K562 (cell line): Measurements from ENCODE around the gene SLC15A5. TPM values are rescaled to one million over a fixed set of nuclear protein-coding genes. Genes with fewer than 3 reads are reported as not detected.

Source experiments
- ATAC-seq: fragments of 200-7000 bp; cut with Tn5 transposase; 3 replicates; pipeline ENCODE4 v1.9.1; 2020; ENCODE audit warnings: moderate library complexity
- BruUV-seq: library from RNA; stranded (reverse); fragments of 400-500 nt; replicated peaks from 2 replicates; lab custom pipeline; 2021; lab: Mats Ljungman, UMichigan
- CTCF ChIA-PET: fragments of 300-600 bp; formaldehyde crosslinking; extraction: SDS; loops from one replicate; lab custom pipeline; 2021; ENCODE audit warnings: low intra/inter-chr PET ratio; lab: Yijun Ruan, JAX
- POLR2A ChIA-PET: fragments of 300-600, 350-650 bp; sonication (Branson Sonifier 250); formaldehyde crosslinking; extraction: SDS; loops from one replicate; lab custom pipeline; 2021; ENCODE audit warnings: antibody characterized with exemption, inconsistent platforms; lab: Yijun Ruan, JAX
- DNase-seq, 4 experiments: peaks; one replicate each; pipeline versions ENCODE4 v3.0.0 to v3.0.0-alpha.2; 2011 to 2018; ENCODE audit warnings: low spot score in 3 of 4, mixed read lengths in 3 of 4; ENCODE audit errors: extremely low read depth in 1 of 4
- FAIRE-seq: peaks from 2 replicates; lab custom pipeline; 2011; peaks lifted over from hg19 to GRCh38; lab: Jason Lieb, UNC
- H2AFZ ChIP-seq: 2 replicates; pipeline ENCODE4 v1.6.0; 2011; ENCODE audit warnings: low read depth, low read length, control low read depth, inconsistent platforms
- H3K27ac ChIP-seq: fragments of 200-600 bp; 3 replicates; pipeline ENCODE4 v1.8.0; 2011; ENCODE audit warnings: low read depth, mild to moderate bottlenecking, control low read depth, inconsistent platforms, low read length, moderate library complexity, mixed read lengths; ENCODE audit errors: extremely low read depth
- H3K27me3 ChIP-seq, 2 experiments: fragments of 300-600 bp in 1 of 2; 2 replicates in 1 of 2; 3 replicates in 1 of 2; pipeline versions ENCODE4 v1.6.0 to v1.8.0; 2011; ENCODE audit warnings: inconsistent platforms in 2 of 2, low read length in 2 of 2, mild to moderate bottlenecking in 1 of 2, mixed read lengths in 1 of 2, moderate library complexity in 1 of 2; ENCODE audit not compliant: control insufficient read depth in 2 of 2, insufficient read depth in 2 of 2
- H3K36me3 ChIP-seq: fragments of 300-600 bp; 3 replicates; pipeline ENCODE4 v1.8.0; 2011; ENCODE audit warnings: mild to moderate bottlenecking, low read length, inconsistent platforms; ENCODE audit not compliant: control insufficient read depth, insufficient read depth
- H3K4me1 ChIP-seq, 2 experiments: fragments of 200-600 bp in 1 of 2; replicated peaks in 1 of 2; 2 replicates in 1 of 2; 3 replicates in 1 of 2; pipeline versions ENCODE4 v1.5.1 to v1.8.0; 2011; ENCODE audit warnings: inconsistent platforms in 2 of 2, low read length in 2 of 2, mild to moderate bottlenecking in 1 of 2, mixed read lengths in 1 of 2, moderate library complexity in 1 of 2; ENCODE audit not compliant: control insufficient read depth in 2 of 2, insufficient read depth in 2 of 2
- H3K4me2 ChIP-seq: 2 replicates; pipeline ENCODE4 v1.6.1; 2011; ENCODE audit warnings: low read length, control low read depth, inconsistent platforms, mixed read lengths; ENCODE audit not compliant: insufficient read depth
- H3K4me3 ChIP-seq: fragments of 200-600 bp; sonication (generic), shearing (Covaris generic); 2 replicates; pipeline ENCODE4 v1.5.1; 2016; ENCODE audit warnings: control low read depth, inconsistent platforms
- H3K79me2 ChIP-seq: fragments of 200-600 bp; 3 replicates; pipeline ENCODE4 v1.8.0; 2011; ENCODE audit warnings: low read length, inconsistent platforms; ENCODE audit not compliant: control insufficient read depth, insufficient read depth
- H3K9ac ChIP-seq, 2 experiments: 2 replicates each; pipeline versions ENCODE4 v1.6.0 to v1.6.1; 2011; ENCODE audit warnings: low read depth in 2 of 2, low read length in 2 of 2, control low read depth in 1 of 2, inconsistent platforms in 1 of 2, mild to moderate bottlenecking in 1 of 2, mixed read lengths in 1 of 2; ENCODE audit not compliant: insufficient read depth in 1 of 2
- H3K9me1 ChIP-seq: one replicate; pipeline ENCODE4 v1.6.0; 2011; ENCODE audit warnings: inconsistent platforms, mild to moderate bottlenecking, low read length, moderate library complexity; ENCODE audit not compliant: control insufficient read depth, insufficient read depth
- H3K9me3 ChIP-seq: replicated peaks from 2 replicates; pipeline ENCODE4 v1.5.1; 2011; ENCODE audit warnings: low read depth, low read length, inconsistent platforms; ENCODE audit not compliant: control insufficient read depth, insufficient read depth
- H4K20me1 ChIP-seq: replicated peaks from 2 replicates; pipeline ENCODE4 v1.6.1; 2011; ENCODE audit warnings: low read length, inconsistent platforms, mixed read lengths; ENCODE audit not compliant: control insufficient read depth, insufficient read depth
- ETV6 ChIP-seq, 3 experiments: fragments of 150-350 bp in 1 of 3; sonication (generic) in 1 of 3; formaldehyde crosslinking in 1 of 3; IDR thresholded peaks; 2 replicates each; pipeline versions ENCODE4 v1.6.1 to v1.8.0; 2014 to 2022; ENCODE audit warnings: borderline replicate concordance in 2 of 3, low read depth in 2 of 3, antibody characterized with exemption in 1 of 3, low read length in 1 of 3, mild to moderate bottlenecking in 1 of 3, missing genetic modification reagents in 1 of 3
- FOXJ2 ChIP-seq: fragments of 200-800 bp; sonication (Bioruptor generic); IDR thresholded peaks from 2 replicates; pipeline ENCODE4 v1.6.1; 2016; ENCODE audit warnings: missing genetic modification characterization, missing compliant biosample characterization
- ILK ChIP-seq: fragments of 450-650 bp; IDR thresholded peaks from 2 replicates; pipeline ENCODE4 v1.6.1; 2016; ENCODE audit warnings: missing genetic modification characterization, low read depth, mild to moderate bottlenecking, missing compliant biosample characterization, moderate library complexity, borderline replicate concordance
- MCM7 ChIP-seq, 2 experiments: fragments of 450-650 bp; IDR thresholded peaks; 2 replicates each; pipeline ENCODE4 v1.6.1; 2016 to 2018
- MITF ChIP-seq: IDR thresholded peaks from 2 replicates; pipeline ENCODE4 v1.6.1; 2014; ENCODE audit warnings: antibody characterized with exemption
- NONO ChIP-seq, 2 experiments: fragments of 200-400 bp in 1 of 2; fragments of 450-650 bp in 1 of 2; formaldehyde crosslinking in 1 of 2; IDR thresholded peaks; 2 replicates each; pipeline ENCODE4 v1.6.1; 2017; ENCODE audit warnings: low read depth in 2 of 2, mild to moderate bottlenecking in 2 of 2, moderate library complexity in 2 of 2, low read length in 1 of 2
- RAD51 ChIP-seq: fragments of 450-650 bp; IDR thresholded peaks from 2 replicates; pipeline ENCODE4 v1.7.1; 2016; ENCODE audit warnings: low read depth, mild to moderate bottlenecking, borderline replicate concordance
- RBM17 ChIP-seq: fragments of 200-400 bp; formaldehyde crosslinking; IDR thresholded peaks from 2 replicates; pipeline ENCODE4 v1.6.1; 2017; ENCODE audit warnings: low read depth, mild to moderate bottlenecking, low read length, borderline replicate concordance
- RNF2 ChIP-seq: sonication (generic); IDR thresholded peaks from 2 replicates; pipeline ENCODE4 v1.6.1; 2016
- RREB1 ChIP-seq: fragments of 250-450 bp; sonication (Bioruptor Pico); IDR thresholded peaks from 2 replicates; pipeline ENCODE4 v1.4.0; 2020
- THRB ChIP-seq: fragments of 450-650 bp; formaldehyde crosslinking; conservative IDR thresholded peaks from 2 replicates; pipeline ENCODE4 v1.4.0; 2022; ENCODE audit warnings: mild to moderate bottlenecking, missing genetic modification characterization
- ZC3H8 ChIP-seq: fragments of 450-650 bp; IDR thresholded peaks from 2 replicates; pipeline ENCODE4 v1.6.1; 2017
- WGBS: fragments of 100-300 bp; shearing (Covaris generic); methylation state at CpG from one replicate; pipeline ENCODE4 v1.1.6; 2016; ENCODE audit warnings: low coverage, mixed read lengths; ENCODE audit not compliant: insufficient coverage; ENCODE audit errors: missing lambda C conversion rate; 5-methylcytosine and 5-hydroxymethylcytosine counted together
- in situ Hi-C: fragments of 300-500 bp; cut with MboI; formaldehyde crosslinking; loops from 4 replicates; pipeline ENCODE4 v1.15.0; 2018; ENCODE audit warnings: inconsistent platforms, mixed read lengths
- intact Hi-C: fragments of 100-400 bp; cut with micrococcal nuclease; formaldehyde crosslinking; loops from 2 replicates; pipeline ENCODE4 v1.14.2; 2022
- polyA plus RNA-seq, 8 experiments: library from polyadenylated mRNA; depleted of rRNA in 4 of 8; stranded (reverse) in 5 of 8; unstranded in 3 of 8; fragments of >200 nt; fragmentation: Nextera tagmentation in 2 of 8; fragmentation: Illumina TruSeq in 1 of 8; extraction: Ambion mirVana in 2 of 8; extraction: Trizol in 1 of 8; gene quantifications; 2 replicates each; pipeline versions ENCODE4 v1.2.1 to v1.2.3, GENCODE V29; 2011 to 2014; ENCODE audit warnings: inconsistent platforms in 1 of 8, missing spikeins in 1 of 8
- total RNA-seq, 7 experiments: library from RNA; depleted of rRNA in 6 of 7; stranded (reverse); fragments of >200 nt in 6 of 7; fragmentation: Illumina TruSeq in 2 of 7; extraction: Trizol in 2 of 7; gene quantifications; 2 replicates each; pipeline versions ENCODE4 v1.2.1 to v1.2.3, GENCODE V29; 2011 to 2021; ENCODE audit warnings: low replicate concordance in 1 of 7

The SLC15A5 gene
- total and polyA plus RNA-seq, 9 of the 15 experiments (the other 6 are each of a cell fraction or from before 2014, with no cell fraction given) = not detected

GRCh38 chr12:16272222-16272621, 5.3 kb downstream of the SLC15A5 start (continued):
- TF ChIP-seq MCM7 (IDR thresholded peaks at IDR 0.05) = no peak
- no peak for TF ChIP-seq MITF
- TF ChIP-seq RNF2 = no peak
- no peak for TF ChIP-seq ZC3H8

- Histone ChIP-seq H3K36me3 (no peaks in the 10 kb centered on the region), H2AFZ (no peak overlapping the region), H3K4me2 (no peak overlapping the region), H3K27me3 (no peaks in the 10 kb centered on the region), H3K4me1 (no peaks in the 10 kb centered on the region), H3K27ac (no peak overlapping the region)
- ATAC-seq (no peak), FAIRE-seq (no peak)
- WGBS = 11% methylated on average over 1 of the region's 1 CpG
- BruUV-seq = no TSS peak
- no peak for TF ChIP-seq FOXJ2 (tag)
- no peak for TF ChIP-seq NONO (IDR thresholded peaks at IDR 0.05; ENCODE audit: low read depth in 2 of 2, low read length in 1 of 2)
- no peak for TF ChIP-seq ILK (tag)
- TF ChIP-seq RBM17 = no peak
- TF ChIP-seq ETV6 (IDR thresholded peaks at IDR 0.05; ENCODE audit: borderline replicate concordance in 1 of 2, low read depth in 2 of 2, low read length in 1 of 2) = no peak
- no peak for TF ChIP-seq ETV6 (CRISPR knock-in tag; IDR thresholded peaks at IDR 0.05; ENCODE audit: borderline replicate concordance)
- no peak for TF ChIP-seq THRB (CRISPR knock-in tag)
- no peak for TF ChIP-seq RNF2
- TF ChIP-seq RAD51 = no peak
- TF ChIP-seq RREB1 (CRISPR knock-in tag) = no peak
- TF ChIP-seq, all 486 proteins: peak for 0
- CTCF ChIA-PET = no interaction called here
- H3K9ac ChIP-seq = no peak overlapping the region
- no peak for DNase-seq
- intact Hi-C loops (no loop called here), in situ Hi-C loops (no loop called here)
- no peak overlapping the region for H3K4me3 ChIP-seq
- no peaks in the 10 kb centered on the region for H4K20me1 ChIP-seq
- POLR2A ChIA-PET = no interaction called here
- no peaks in the 10 kb centered on the region for H3K9me3 ChIP-seq
- H3K79me2 ChIP-seq = no peaks in the 10 kb centered on the region
- no peaks in the 10 kb centered on the region for H3K9me1 ChIP-seq
These were observed 6.4 kb downstream of the SLC15A5 start for GRCh38 chr12:16271062-16271461.
